HG03060 (cell line): ENCODE results near the gene FSTL1.

ENCODE experiments used
- ATAC-seq: cut with Tn5 transposase; IDR thresholded peaks from one replicate; pipeline ENCODE4 v1.9.1; 2021; ENCODE audit warnings: low read depth, moderate number of reproducible peaks; ENCODE audit not compliant: unreplicated experiment

FSTL1 gene

GRCh38 chr3:120450600-120451271 is at the start of gene FSTL1:
Gene FSTL1, minus strand, starts transcription at chr3:120450992. Its CDS starts 246 bp downstream, at chr3:120450746.
- no peak for ATAC-seq

- ATAC-seq: no peak
Observed at GRCh38 chr3:120498556-120499346, 48.0 kb upstream of the FSTL1 start.

- ATAC-seq: no peak
Observed at GRCh38 chr3:120497818-120498217, 47.0 kb upstream of the FSTL1 start.

GRCh38 chr3:120497336-120497735 is 46.5 kb upstream of the FSTL1 start:
- ATAC-seq: no peak

GRCh38 chr3:120496278-120497002 is 45.6 kb upstream of the FSTL1 start:
- no peak for ATAC-seq

GRCh38 chr3:120495809-120496208 is 45.0 kb upstream of the FSTL1 start:
- no peak for ATAC-seq

- no peak for ATAC-seq
Observed at GRCh38 chr3:120492103-120492502, 41.3 kb upstream of the FSTL1 start.

- ATAC-seq: no peak
Observed at GRCh38 chr3:120489421-120489820, 38.6 kb upstream of the FSTL1 start.

- ATAC-seq: no peak
Observed at GRCh38 chr3:120488296-120488695, 37.5 kb upstream of the FSTL1 start.

GRCh38 chr3:120487191-120487650 is 36.4 kb upstream of the FSTL1 start:
- no peak for ATAC-seq

- ATAC-seq: no peak
Observed at GRCh38 chr3:120481081-120481480, 30.3 kb upstream of the FSTL1 start.

GRCh38 chr3:120477781-120478180 is 27.0 kb upstream of the FSTL1 start:
- no peak for ATAC-seq

GRCh38 chr3:120475722-120476377 is 25.1 kb upstream of the FSTL1 start:
- ATAC-seq: no peak

- ATAC-seq: no peak
Observed at GRCh38 chr3:120473896-120474675, 23.3 kb upstream of the FSTL1 start.

- no peak for ATAC-seq
Observed at GRCh38 chr3:120473389-120473788, 22.6 kb upstream of the FSTL1 start.

GRCh38 chr3:120472121-120472844 is 21.5 kb upstream of the FSTL1 start:
- no peak for ATAC-seq

- ATAC-seq: no peak
Observed at GRCh38 chr3:120471643-120472042, 20.9 kb upstream of the FSTL1 start.

GRCh38 chr3:120470870-120471269 is 20.1 kb upstream of the FSTL1 start:
- no peak for ATAC-seq

- no peak for ATAC-seq
Observed at GRCh38 chr3:120469882-120470301, 19.1 kb upstream of the FSTL1 start.
